DOHH2 (cell line): Measurements from ENCODE around the gene MAGI1.

ENCODE experiments used
- EZH2phosphoT487 ChIP-seq: fragments of 200-600 bp; sonication (generic); IDR thresholded peaks from 2 replicates; pipeline ENCODE4 v1.6.1; 2017; ENCODE audit warnings: borderline replicate concordance, mild to moderate bottlenecking, antibody characterized with exemption, low read length, moderate library complexity, mixed read lengths
- TF ChIP-seq, protein P1 (sequence below): fragments of 200-600 bp; sonication (generic); IDR thresholded peaks from one replicate; pipeline ENCODE4 v1.5.1; 2014; ENCODE audit warnings: antibody characterized with exemption, mild to moderate bottlenecking, low read depth, low read length; ENCODE audit not compliant: poor library complexity, severe bottlenecking

DNA sequence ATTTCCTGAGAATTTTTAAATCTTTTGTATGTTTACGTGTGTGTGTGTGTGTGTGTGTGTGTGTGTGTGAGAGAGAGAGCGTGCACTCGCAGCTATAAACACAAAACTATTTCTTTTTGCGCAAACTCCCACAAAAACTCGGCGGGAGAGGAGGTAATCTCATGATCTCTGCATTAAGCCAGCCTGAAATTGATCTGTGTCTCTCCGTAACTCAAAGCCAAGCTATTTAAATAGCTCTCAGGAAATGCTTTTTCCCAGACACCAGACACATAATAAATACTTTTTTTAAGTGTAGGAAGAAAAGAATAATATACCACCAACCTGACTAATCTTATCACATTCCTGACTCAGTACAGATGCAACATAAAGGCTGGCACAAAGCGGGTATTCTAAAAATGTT lies 226.8 kb downstream of the MAGI1 start:
- TF ChIP-seq, protein P1, sequence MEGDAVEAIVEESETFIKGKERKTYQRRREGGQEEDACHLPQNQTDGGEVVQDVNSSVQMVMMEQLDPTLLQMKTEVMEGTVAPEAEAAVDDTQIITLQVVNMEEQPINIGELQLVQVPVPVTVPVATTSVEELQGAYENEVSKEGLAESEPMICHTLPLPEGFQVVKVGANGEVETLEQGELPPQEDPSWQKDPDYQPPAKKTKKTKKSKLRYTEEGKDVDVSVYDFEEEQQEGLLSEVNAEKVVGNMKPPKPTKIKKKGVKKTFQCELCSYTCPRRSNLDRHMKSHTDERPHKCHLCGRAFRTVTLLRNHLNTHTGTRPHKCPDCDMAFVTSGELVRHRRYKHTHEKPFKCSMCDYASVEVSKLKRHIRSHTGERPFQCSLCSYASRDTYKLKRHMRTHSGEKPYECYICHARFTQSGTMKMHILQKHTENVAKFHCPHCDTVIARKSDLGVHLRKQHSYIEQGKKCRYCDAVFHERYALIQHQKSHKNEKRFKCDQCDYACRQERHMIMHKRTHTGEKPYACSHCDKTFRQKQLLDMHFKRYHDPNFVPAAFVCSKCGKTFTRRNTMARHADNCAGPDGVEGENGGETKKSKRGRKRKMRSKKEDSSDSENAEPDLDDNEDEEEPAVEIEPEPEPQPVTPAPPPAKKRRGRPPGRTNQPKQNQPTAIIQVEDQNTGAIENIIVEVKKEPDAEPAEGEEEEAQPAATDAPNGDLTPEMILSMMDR = no peak
- TF ChIP-seq EZH2phosphoT487 = no peak
